Tibial nerve (tissue), 4 donors: Measurements from ENCODE around the gene WDR76.

Experiments
- CTCF ChIP-seq, 5 experiments: fragments of 200-600 bp in 3 of 5; fragments of 450-650 bp in 2 of 5; sonication (generic) in 3 of 5; IDR thresholded peaks; one replicate each; pipeline ENCODE4 v1.5.1; 2016 to 2019; ENCODE audit warnings: antibody characterized with exemption in 5 of 5, mild to moderate bottlenecking in 3 of 5, moderate library complexity in 2 of 5
- EP300 ChIP-seq, 2 donors: sonication (generic); formaldehyde crosslinking; IDR thresholded peaks; one replicate each; pipeline ENCODE4 v1.6.1; 2017; ENCODE audit warnings: antibody characterized with exemption in 2 of 2, mild to moderate bottlenecking in 1 of 2

- no peak for TF ChIP-seq CTCF (IDR thresholded peaks at IDR 0.05)
- peak; percentile 93 to 96 for TF ChIP-seq EP300 (IDR thresholded peaks at IDR 0.05)
Observed at GRCh38 chr15:43800286-43801141, 26.3 kb upstream of the WDR76 start, which contains the start of gene HYPK.
